Suprapubic skin (tissue), 4 donors: ENCODE data around the gene MYO15A. TPM values are rescaled to one million over a fixed set of nuclear protein-coding genes. Genes with fewer than 3 reads are reported as not detected.
A peak's percentile ranks its signal among the peaks of the same experiment; 100 is the strongest.

Source experiments
- DNase-seq, 2 donors: peaks; one replicate each; pipeline ENCODE4 v3.0.0-alpha.2; 2019; ENCODE audit warnings: low spot score in 2 of 2
- H3K27ac ChIP-seq: fragments of 200-600 bp; sonication (generic); one replicate; pipeline ENCODE4 v1.5.1; 2019
- H3K27me3 ChIP-seq: fragments of 200-600 bp; sonication (generic); one replicate; pipeline ENCODE4 v1.5.1; 2019
- H3K36me3 ChIP-seq: fragments of 200-600 bp; sonication (generic); one replicate; pipeline ENCODE4 v1.5.1; 2019
- H3K4me1 ChIP-seq: fragments of 200-600 bp; sonication (generic); one replicate; pipeline ENCODE4 v1.5.1; 2019
- H3K4me3 ChIP-seq: fragments of 200-600 bp; sonication (generic); one replicate; pipeline ENCODE4 v1.5.1; 2019; ENCODE audit warnings: mild to moderate bottlenecking
- H3K9me3 ChIP-seq: fragments of 200-600 bp; sonication (generic); one replicate; pipeline ENCODE4 v1.5.1; 2019
- CTCF ChIP-seq, 2 donors: fragments of 200-600 bp in 1 of 2; fragments of 450-650 bp in 1 of 2; sonication (generic) in 1 of 2; IDR thresholded peaks; one replicate each; pipeline ENCODE4 v1.5.1; 2016 to 2019; ENCODE audit warnings: antibody characterized with exemption in 2 of 2, mild to moderate bottlenecking in 1 of 2, moderate library complexity in 1 of 2
- EP300 ChIP-seq: sonication (generic); formaldehyde crosslinking; IDR thresholded peaks from one replicate; pipeline ENCODE4 v1.6.1; 2017; ENCODE audit warnings: antibody characterized with exemption
- POLR2A ChIP-seq, 2 donors: fragments of 450-650 bp; IDR thresholded peaks; one replicate each; pipeline ENCODE4 v1.6.1; 2017; ENCODE audit warnings: antibody characterized with exemption in 2 of 2, mild to moderate bottlenecking in 2 of 2, moderate library complexity in 2 of 2
- POLR2AphosphoS5 ChIP-seq, 3 donors: sonication (generic); formaldehyde crosslinking; IDR thresholded peaks; one replicate each; pipeline ENCODE4 v1.6.1; 2017; ENCODE audit warnings: antibody characterized with exemption in 3 of 3
- WGBS: methylation state at CpG from one replicate; pipeline ENCODE4 v1.1.5; 2018; 5-methylcytosine and 5-hydroxymethylcytosine counted together
- total RNA-seq, 4 donors: library from RNA; depleted of rRNA; stranded (reverse); fragments of >200 nt; gene quantifications; one replicate each; pipeline ENCODE4 v1.1.0, GENCODE V29; 2016

Gene MYO15A
- total RNA-seq, 4 donors from 2014 or later = 0.23 to 0.49 (median 0.41) TPM

- H3K4me3 ChIP-seq = no peak overlapping the region
- H3K27ac ChIP-seq = no peak overlapping the region
- peaks cover 4% of the 10 kb centered on the region for H3K4me1 ChIP-seq
- no peaks in the 10 kb centered on the region for H3K27me3 ChIP-seq
- no peaks in the 10 kb centered on the region for H3K36me3 ChIP-seq
- 70% methylated on average over 3 of the region's 3 CpGs for WGBS
- no peaks in the 10 kb centered on the region for H3K9me3 ChIP-seq
- DNase-seq = no peak
- TF ChIP-seq EP300 (no peak), POLR2AphosphoS5 (IDR thresholded peaks at IDR 0.05) (no peak), CTCF (IDR thresholded peaks at IDR 0.05) (no peak)
Observed at GRCh38 chr17:18139949-18140348, 31.4 kb downstream of the MYO15A start.

- Histone ChIP-seq H3K27me3 (no peaks in the 10 kb centered on the region), H3K9me3 (no peaks in the 10 kb centered on the region), H3K4me3 (no peak overlapping the region), H3K36me3 (no peaks in the 10 kb centered on the region), H3K4me1 (peaks cover 4% of the 10 kb centered on the region), H3K27ac (no peak overlapping the region)
- no peak for DNase-seq
- no peak for TF ChIP-seq POLR2A (IDR thresholded peaks at IDR 0.05)
- TF ChIP-seq POLR2AphosphoS5 (IDR thresholded peaks at IDR 0.05) = no peak
- no peak for TF ChIP-seq CTCF (IDR thresholded peaks at IDR 0.05)
- TF ChIP-seq EP300 = no peak
- 91% methylated on average over 3 of the region's 3 CpGs for WGBS
Observed at GRCh38 chr17:18140648-18141047, 32.1 kb downstream of the MYO15A start.

- Histone ChIP-seq H3K4me1 (peaks cover 4% of the 10 kb centered on the region), H3K27me3 (no peaks in the 10 kb centered on the region), H3K4me3 (no peak overlapping the region), H3K9me3 (no peaks in the 10 kb centered on the region), H3K36me3 (no peaks in the 10 kb centered on the region), H3K27ac (no peak overlapping the region)
- TF ChIP-seq CTCF (IDR thresholded peaks at IDR 0.05) (peak; percentile 20 to 58), POLR2AphosphoS5 (IDR thresholded peaks at IDR 0.05) (no peak)
- 31% methylated on average over 9 of the region's 9 CpGs for WGBS
- no peak for DNase-seq
Observed at GRCh38 chr17:18141210-18141803, 32.8 kb downstream of the MYO15A start.

- Histone ChIP-seq H3K4me1 (peaks cover 4% of the 10 kb centered on the region), H3K36me3 (no peaks in the 10 kb centered on the region), H3K27me3 (no peaks in the 10 kb centered on the region), H3K4me3 (no peak overlapping the region), H3K27ac (no peak overlapping the region), H3K9me3 (no peaks in the 10 kb centered on the region)
- no peak for DNase-seq
- WGBS = 88% methylated on average over 3 of the region's 3 CpGs
- TF ChIP-seq POLR2A (IDR thresholded peaks at IDR 0.05) (no peak), EP300 (no peak), POLR2AphosphoS5 (IDR thresholded peaks at IDR 0.05) (no peak), CTCF (IDR thresholded peaks at IDR 0.05) (no peak)
Observed at GRCh38 chr17:18142417-18142816, 33.9 kb downstream of the MYO15A start.

GRCh38 chr17:18143044-18143936, 34.7 kb downstream of the MYO15A start:
- no peak for DNase-seq
- 77% methylated on average over 12 of the region's 18 CpGs for WGBS
- Histone ChIP-seq H3K27me3 (no peaks in the 10 kb centered on the region), H3K9me3 (no peaks in the 10 kb centered on the region), H3K4me3 (no peak overlapping the region), H3K36me3 (no peaks in the 10 kb centered on the region), H3K4me1 (peaks cover 4% of the 10 kb centered on the region), H3K27ac (no peak overlapping the region)
- TF ChIP-seq CTCF (IDR thresholded peaks at IDR 0.05) (peak in 1 of 2 donors; percentile 16), EP300 (no peak), POLR2A (IDR thresholded peaks at IDR 0.05) (no peak), POLR2AphosphoS5 (IDR thresholded peaks at IDR 0.05) (no peak)
